CD4-positive, alpha-beta T cell treated with Interleukin-10 for 1 hour (primary cell): ENCODE measurements around the gene CNTN3.

Source experiments
- DNase-seq: peaks from one replicate; pipeline ENCODE4 v3.0.0-alpha.2; 2020

The CNTN3 gene

GRCh38 chr3:74614107-74614967, at the start of gene CNTN3:
TSS of gene CNTN3 (minus strand) at chr3:74614659. CDS start at chr3:74521112, 93,547 bp downstream.
- DNase-seq = no peak

GRCh38 chr3:74663178-74663577, 48.7 kb upstream of the CNTN3 start:
- no peak for DNase-seq

- DNase-seq = no peak
These were observed 47.2 kb upstream of the CNTN3 start for GRCh38 chr3:74661672-74662071.

DNA sequence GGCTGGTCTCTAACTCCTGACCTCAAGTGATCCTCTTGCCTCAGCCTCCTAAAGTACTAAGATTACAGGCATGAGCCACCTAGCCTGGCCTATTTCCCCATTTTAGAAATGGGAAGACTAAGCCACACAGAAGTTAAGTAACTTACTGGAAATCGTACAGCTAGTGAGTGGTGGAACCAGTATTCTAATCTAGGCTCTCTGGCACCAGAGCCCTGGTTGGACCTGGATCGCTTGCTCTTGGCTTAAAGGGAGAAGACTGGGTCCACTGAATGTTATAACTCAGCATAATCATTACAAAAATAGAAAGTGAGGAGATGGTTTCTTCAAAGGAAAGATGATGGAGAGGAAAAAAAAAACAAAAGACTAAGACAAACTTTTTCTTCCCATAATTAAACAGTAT, 37.4 kb upstream of the CNTN3 start:
- DNase-seq = no peak

DNA sequence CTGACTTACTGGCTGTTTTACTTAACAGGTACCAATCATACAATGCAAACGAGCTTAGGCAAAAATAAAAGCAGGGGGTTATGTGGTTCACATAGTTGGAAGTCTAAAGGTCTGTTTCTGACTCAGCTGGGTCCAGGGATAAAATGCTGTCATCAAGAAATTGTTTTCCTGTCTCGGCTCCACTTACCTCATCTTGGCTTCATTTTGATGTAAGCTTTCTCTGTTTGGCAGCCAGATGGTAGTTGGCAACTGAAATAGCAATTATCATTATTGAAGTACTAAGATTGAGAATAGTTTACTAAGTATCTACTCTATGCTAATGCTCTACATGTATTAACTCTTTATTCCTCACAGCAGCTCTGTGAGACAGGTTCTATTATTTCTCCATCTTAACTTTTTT, 36.8 kb upstream of the CNTN3 start:
- no peak for DNase-seq

DNA sequence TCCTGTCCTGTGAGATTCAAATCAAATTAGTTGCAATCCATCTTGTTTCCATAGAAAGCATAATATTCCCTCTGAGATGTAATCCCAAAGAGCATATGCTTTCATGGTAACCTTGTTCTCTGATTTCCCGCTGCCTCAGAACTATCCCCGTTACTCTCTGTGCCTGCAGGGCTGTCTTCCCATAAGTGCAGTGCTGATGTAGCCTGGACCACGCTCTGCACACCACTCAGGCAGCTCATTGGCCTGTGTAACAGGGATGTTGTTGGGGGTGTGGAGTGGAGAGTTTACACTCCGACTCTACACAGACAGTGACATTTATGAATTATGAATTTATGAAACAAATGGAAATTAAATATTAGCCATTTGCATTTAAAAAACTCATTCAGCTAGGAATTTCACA, 33.6 kb upstream of the CNTN3 start:
- no peak for DNase-seq

DNA sequence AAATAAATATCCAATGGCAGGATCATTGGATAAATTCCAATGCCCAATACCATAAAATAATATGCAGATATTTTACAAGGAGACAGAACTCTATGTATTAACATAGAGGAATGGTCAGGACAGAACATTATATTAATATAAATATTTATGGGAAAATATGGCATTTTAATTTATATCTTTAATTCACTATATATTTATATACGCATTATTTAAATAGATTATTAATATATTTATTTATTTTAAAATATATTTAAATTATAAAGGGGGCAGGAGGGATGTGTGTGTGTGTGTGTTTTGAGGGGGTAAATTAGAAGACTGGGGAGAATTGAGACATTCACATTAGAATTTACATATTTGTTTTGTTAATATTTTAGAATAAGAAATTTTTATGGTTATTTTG, 31.6 kb upstream of the CNTN3 start:
- DNase-seq = no peak

DNA sequence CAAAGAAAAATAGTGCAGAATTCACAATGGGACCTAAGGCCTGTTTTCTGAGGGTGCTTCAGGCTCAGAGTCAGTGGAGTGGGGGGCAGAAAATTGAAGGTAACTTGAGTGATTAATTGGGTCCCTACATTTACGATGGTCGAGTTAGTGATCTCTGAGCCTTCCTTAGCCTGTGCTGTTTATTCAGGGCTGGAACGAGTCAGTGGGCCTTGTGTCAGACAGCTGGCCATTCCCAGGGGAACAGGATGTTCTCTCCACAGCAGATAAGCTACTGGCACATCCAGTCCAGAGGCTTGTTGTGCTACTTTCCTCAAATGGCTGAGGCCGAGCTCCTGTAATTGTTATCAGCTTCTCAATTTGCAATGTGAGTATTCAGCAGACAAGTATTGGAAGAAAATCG, 29.2 kb upstream of the CNTN3 start:
- DNase-seq = no peak

GRCh38 chr3:74642876-74643275, 28.4 kb upstream of the CNTN3 start:
- DNase-seq = no peak

- no peak for DNase-seq
These were observed 25.8 kb upstream of the CNTN3 start for GRCh38 chr3:74640211-74640610.

DNA sequence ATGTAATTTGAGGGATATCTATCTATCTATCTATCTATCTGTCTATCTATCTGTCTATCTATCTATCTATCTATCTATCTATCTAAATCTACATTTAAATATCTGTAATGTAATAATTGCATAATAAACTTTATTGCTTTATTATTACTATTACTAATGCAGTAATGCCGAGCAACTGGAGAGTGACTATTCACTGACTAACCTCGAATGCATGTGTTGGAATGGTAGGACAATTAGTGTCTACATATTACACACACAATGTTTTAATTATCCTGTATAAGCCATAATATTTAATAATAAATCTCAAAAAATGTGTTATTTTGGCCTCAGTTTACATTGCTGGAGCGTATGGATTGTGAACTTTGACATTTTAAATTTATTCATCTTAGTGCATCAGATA, 25.2 kb upstream of the CNTN3 start:
- DNase-seq = no peak

- no peak for DNase-seq
These were observed 22.5 kb upstream of the CNTN3 start for GRCh38 chr3:74636981-74637380.

DNA sequence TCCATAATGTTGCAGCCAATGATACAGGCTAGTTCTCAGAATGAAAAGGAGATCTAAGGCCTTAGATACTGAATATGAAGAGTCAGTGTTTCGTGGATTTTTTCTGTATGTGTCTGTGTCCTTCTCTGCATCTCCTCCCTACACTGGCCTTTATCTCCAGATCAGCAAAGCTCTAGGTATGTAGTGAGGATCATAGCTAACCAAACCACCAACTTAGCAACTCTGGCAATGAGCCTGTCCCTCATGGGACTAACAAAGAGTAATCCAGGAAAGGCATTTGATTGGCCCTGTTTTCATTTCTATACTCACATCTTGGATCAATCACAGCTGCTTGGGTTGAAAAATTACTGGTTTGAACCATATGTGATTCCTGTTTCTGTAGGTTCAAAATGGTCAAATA, 18.6 kb upstream of the CNTN3 start:
- DNase-seq = no peak

- DNase-seq = no peak
These were observed 17.1 kb upstream of the CNTN3 start for GRCh38 chr3:74631351-74632140.

- no peak for DNase-seq
These were observed 16.1 kb upstream of the CNTN3 start for GRCh38 chr3:74630602-74631001.

DNA sequence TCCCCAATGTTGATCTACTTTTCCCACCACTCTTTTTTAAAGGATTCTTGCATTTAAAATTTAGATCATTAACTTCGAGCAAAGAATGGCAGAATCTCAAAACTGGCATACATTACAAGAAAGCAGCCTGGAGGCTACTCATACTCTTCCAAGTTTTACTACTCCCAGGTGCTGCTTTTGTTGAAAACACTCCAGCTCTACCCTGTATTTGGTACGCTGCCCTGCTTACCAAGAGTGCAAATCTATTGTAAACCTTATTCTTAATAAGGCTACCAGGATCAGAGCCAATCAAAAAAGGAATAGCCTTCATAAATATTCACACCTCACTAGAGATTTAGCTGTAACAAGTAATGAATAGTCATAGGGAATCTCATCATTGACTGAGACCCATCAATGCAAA, 11.6 kb upstream of the CNTN3 start:
- DNase-seq = no peak

- DNase-seq = no peak
These were observed 9.8 kb upstream of the CNTN3 start for GRCh38 chr3:74624301-74624700.

DNA sequence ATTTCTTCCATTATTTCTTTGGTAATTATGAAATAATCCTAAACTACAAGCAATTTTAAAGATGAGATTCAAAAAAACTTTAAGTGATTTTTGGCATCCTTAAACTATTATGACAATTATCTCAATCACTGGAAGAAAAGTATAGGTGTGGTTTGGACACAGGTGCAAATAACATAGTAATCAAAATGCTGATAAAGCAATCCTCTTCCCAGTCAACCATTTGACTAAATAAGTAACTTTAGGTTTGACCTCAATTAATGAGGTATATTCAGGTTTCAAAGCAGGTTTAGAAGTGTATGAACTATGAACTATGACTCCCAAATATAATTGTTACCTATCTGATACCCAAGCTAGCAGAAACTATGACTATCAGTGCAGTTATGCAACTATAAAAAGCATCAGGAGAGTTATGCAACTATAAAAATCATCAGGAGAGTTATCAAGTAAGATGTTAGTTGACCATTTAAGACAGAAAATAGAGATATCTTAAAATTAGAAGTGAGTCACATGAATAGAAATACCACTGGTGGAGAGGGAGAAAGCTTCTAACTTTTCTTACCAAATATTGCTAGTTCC, 8.9 kb upstream of the CNTN3 start:
- DNase-seq = no peak

DNA sequence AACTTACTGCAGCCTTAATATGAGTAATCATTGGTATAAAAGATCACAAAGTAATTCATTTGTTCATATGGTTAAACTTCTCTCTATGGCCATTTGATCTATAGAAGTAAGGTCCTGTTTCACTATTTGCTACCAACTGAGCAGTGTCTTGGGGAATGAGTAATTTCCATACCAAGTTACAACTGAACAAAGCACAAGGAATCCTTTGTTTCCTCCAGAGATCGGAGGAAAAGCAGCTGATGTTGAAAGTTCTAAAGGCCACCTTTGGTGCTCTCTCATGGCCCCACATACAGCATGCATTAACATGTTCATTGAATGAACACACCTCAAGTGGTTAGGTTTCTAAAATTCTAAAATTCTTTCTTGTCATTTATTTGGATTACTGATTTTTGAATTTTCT, 7.1 kb upstream of the CNTN3 start:
- no peak for DNase-seq

DNA sequence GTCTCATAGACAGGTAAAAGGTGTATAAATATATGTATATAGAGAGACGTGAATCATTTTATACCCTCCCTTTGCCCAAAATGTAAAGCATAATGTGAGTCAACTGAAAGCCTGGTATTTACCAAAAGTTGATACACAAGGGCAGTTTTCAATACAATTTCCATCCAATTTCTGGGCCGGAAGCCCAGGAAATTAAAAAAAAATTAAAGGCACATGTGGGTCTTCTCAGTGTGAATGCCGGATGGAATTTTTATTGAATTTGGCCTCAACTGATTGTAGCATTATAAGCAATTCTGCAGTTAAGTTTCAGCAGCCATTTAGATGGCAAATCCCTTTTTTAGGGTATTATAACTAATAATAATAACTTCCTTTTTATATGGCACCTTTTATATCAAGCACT, 3.3 kb upstream of the CNTN3 start:
- no peak for DNase-seq

- DNase-seq = no peak
These were observed 845 bp downstream of the CNTN3 start for GRCh38 chr3:74613521-74614106.

DNA sequence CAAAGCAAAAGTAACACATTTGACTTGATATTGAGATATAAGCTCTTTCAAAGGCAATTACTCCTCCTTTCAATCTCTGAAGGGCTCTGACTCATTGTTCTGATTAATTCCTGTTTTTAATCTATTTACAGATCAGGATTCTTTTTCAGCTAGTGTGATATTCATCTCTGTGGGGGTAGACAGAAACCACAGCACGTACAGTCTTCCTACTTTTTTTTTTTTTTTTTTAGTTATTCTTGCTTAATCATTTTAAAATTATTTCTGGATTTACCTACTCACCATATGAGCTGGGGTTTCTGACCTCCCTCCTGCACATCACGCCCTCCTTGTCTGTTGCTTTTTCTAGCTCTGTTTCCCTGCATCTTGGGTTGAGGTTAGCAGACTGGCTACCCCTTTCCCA, 1.4 kb downstream of the CNTN3 start:
- no peak for DNase-seq

DNA sequence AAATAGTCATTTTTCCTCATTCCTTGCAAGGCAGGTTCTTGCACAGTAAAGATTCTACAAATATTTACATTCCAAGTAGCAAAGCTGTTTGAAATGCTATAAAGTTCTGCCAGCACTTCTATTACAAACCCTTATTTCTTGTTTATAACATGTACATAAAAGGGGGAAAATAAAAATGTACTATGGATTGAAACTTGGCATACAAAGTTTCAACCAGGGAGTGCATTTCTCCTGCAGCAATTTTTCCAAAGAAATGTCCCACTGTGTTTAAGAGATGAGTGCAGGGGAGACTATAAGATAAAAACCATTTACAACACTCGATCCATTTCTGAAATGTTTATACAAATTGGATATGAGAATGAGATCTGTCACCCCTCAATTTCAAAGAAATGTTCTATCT, 3.3 kb downstream of the CNTN3 start:
- no peak for DNase-seq

GRCh38 chr3:74607803-74608202, 6.7 kb downstream of the CNTN3 start:
- no peak for DNase-seq
